Endothelial cell of umbilical vein (primary cell): ENCODE results near the gene ANKS1B.

Source experiments
- EZH2 ChIP-seq: IDR thresholded peaks from 2 replicates; pipeline ENCODE4 v1.6.1; 2012; ENCODE audit warnings: borderline replicate concordance, low read depth, mild to moderate bottlenecking, moderate library complexity, low read length, inconsistent platforms; ENCODE audit not compliant: severe bottlenecking
- FOS ChIP-seq: IDR thresholded peaks from 2 replicates; pipeline ENCODE4 v1.6.1; 2011; ENCODE audit warnings: mild to moderate bottlenecking, low read length, moderate library complexity, borderline replicate concordance; ENCODE audit not compliant: insufficient read depth
- JUN ChIP-seq: IDR thresholded peaks from 2 replicates; pipeline ENCODE4 v1.6.1; 2011; ENCODE audit warnings: borderline replicate concordance, low read depth; ENCODE audit not compliant: insufficient read length, insufficient read depth
- MYC ChIP-seq: IDR thresholded peaks from one replicate; pipeline ENCODE4 v1.6.1; 2011; ENCODE audit warnings: mild to moderate bottlenecking, low read depth, low read length
- POLR2A ChIP-seq: IDR thresholded peaks from 2 replicates; pipeline ENCODE4 v1.6.1; 2012; ENCODE audit warnings: low read depth, mild to moderate bottlenecking, control low read depth, low read length
- POLR2AphosphoS5 ChIP-seq: IDR thresholded peaks from 2 replicates; pipeline ENCODE4 v1.6.1; 2012; ENCODE audit warnings: low read depth, mild to moderate bottlenecking, control low read depth, low read length, moderate library complexity; ENCODE audit not compliant: insufficient read depth
- TF ChIP-seq, protein P1 (sequence below): IDR thresholded peaks from 2 replicates; pipeline ENCODE4 v1.6.1; 2011; ENCODE audit not compliant: insufficient read depth, insufficient read length
- TF ChIP-seq, protein P2 (sequence below), 2 donors: IDR thresholded peaks; 1 replicate in 1 of 2; 2 replicates in 1 of 2; pipeline ENCODE4 v1.5.1; 2011; ENCODE audit warnings: low read length in 2 of 2, mild to moderate bottlenecking in 2 of 2, moderate library complexity in 2 of 2, control low read depth in 1 of 2, inconsistent platforms in 1 of 2, low read depth in 1 of 2; ENCODE audit not compliant: insufficient read depth in 1 of 2; ENCODE audit errors: extremely low read depth in 1 of 2

DNA sequence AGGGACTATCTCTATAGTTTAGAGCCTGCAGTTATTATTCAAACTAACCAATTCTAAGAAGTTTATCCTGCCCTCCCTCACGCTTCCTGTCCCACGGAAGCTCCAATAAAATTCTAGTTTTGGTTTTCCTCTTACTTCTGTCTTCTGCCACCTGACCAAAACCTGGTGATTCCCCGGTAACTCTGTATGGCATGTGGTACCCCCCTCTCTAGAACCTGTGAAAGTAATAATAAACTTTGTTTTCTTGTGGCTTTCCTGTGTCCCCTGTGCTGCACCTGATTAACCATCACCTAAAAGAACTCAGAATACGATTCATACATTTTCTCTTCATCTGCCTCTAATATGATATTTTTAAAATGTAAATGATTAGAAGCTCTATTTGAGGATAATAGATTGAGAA, 959.9 kb downstream of the ANKS1B start:
- no peak for TF ChIP-seq POLR2A
- TF ChIP-seq, protein P1, sequence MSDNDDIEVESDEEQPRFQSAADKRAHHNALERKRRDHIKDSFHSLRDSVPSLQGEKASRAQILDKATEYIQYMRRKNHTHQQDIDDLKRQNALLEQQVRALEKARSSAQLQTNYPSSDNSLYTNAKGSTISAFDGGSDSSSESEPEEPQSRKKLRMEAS = no peak
- no peak for TF ChIP-seq FOS
- TF ChIP-seq, protein P2, sequence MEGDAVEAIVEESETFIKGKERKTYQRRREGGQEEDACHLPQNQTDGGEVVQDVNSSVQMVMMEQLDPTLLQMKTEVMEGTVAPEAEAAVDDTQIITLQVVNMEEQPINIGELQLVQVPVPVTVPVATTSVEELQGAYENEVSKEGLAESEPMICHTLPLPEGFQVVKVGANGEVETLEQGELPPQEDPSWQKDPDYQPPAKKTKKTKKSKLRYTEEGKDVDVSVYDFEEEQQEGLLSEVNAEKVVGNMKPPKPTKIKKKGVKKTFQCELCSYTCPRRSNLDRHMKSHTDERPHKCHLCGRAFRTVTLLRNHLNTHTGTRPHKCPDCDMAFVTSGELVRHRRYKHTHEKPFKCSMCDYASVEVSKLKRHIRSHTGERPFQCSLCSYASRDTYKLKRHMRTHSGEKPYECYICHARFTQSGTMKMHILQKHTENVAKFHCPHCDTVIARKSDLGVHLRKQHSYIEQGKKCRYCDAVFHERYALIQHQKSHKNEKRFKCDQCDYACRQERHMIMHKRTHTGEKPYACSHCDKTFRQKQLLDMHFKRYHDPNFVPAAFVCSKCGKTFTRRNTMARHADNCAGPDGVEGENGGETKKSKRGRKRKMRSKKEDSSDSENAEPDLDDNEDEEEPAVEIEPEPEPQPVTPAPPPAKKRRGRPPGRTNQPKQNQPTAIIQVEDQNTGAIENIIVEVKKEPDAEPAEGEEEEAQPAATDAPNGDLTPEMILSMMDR (IDR thresholded peaks at IDR 0.05; ENCODE audit: extremely low read depth in 1 of 2, insufficient read depth in 1 of 2, low read depth in 1 of 2, low read length in 2 of 2) = no peak
- no peak for TF ChIP-seq POLR2AphosphoS5
- no peak for TF ChIP-seq MYC
- no peak for TF ChIP-seq EZH2
- no peak for TF ChIP-seq JUN
